Measurements from ENCODE around the gene AFG1L. TPM values are rescaled to one million over a fixed set of nuclear protein-coding genes. Genes with fewer than 3 reads are reported as not detected.

AFG1L gene
- polyA plus RNA-seq, 1 of the 3 experiments (the other 2 are of a cell fraction) = 0.71 TPM

- TF ChIP-seq, protein P1, sequence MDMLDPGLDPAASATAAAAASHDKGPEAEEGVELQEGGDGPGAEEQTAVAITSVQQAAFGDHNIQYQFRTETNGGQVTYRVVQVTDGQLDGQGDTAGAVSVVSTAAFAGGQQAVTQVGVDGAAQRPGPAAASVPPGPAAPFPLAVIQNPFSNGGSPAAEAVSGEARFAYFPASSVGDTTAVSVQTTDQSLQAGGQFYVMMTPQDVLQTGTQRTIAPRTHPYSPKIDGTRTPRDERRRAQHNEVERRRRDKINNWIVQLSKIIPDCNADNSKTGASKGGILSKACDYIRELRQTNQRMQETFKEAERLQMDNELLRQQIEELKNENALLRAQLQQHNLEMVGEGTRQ (IDR thresholded peaks at IDR 0.05; ENCODE audit: borderline replicate concordance, low read depth, low read length) = no peak
These were observed 53.9 kb downstream of the AFG1L start (continued) for GRCh38 chr6:108348655-108349349.

DNA sequence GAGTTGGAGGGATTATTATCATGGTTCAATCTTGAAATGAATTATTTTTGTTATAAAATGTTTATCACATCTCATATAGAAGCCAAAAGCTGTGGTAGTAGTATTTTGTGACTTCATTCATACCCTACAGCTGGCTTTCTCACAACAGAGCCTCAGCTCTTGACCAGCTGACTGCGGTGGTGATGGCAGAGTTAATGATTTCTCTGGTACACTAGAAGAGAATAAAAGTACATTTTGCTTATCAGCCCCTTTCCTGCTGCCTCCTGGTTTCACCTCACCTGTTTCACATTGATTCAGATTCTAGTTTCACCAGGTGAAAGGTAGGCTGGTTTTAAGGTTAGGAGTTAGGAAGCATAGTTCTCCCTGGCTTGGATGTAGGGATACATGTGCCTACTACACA lies 55.7 kb downstream of the AFG1L start:
- Histone ChIP-seq H3K4me2 (no peak overlapping the region), H3K36me3 (replicated peaks in 1 of 2; ENCODE audit: control insufficient read depth in 1 of 2, insufficient read depth in 2 of 2, low read length in 1 of 2) (no peaks in the 10 kb centered on the region), H3K27ac (ENCODE audit: low read depth in 2 of 2, low read length in 1 of 2) (no peak overlapping the region), H2AFZ (ENCODE audit: low read depth) (no peak overlapping the region), H3K4me3 (ENCODE audit: low read depth in 2 of 2, low read length in 1 of 2) (no peak overlapping the region), H3K27me3 (ENCODE audit: insufficient read depth) (no peaks in the 10 kb centered on the region), H3K9ac (no peak overlapping the region), H4K20me1 (ENCODE audit: insufficient read depth) (no peaks in the 10 kb centered on the region), H3K79me2 (ENCODE audit: insufficient read depth) (no peaks in the 10 kb centered on the region), H3K9me2 (no peaks in the 10 kb centered on the region; the same call in 1 of the 2 replicates), H3K4me1 (ENCODE audit: control insufficient read depth in 1 of 2, insufficient read depth in 2 of 2, low read depth in 1 of 2, low read length in 1 of 2) (no peaks in the 10 kb centered on the region), H3K9me3 (no peaks in the 10 kb centered on the region), H3F3A (replicated peaks; ENCODE audit: insufficient read depth) (no peaks in the 10 kb centered on the region)
- TF ChIP-seq, protein P2, sequence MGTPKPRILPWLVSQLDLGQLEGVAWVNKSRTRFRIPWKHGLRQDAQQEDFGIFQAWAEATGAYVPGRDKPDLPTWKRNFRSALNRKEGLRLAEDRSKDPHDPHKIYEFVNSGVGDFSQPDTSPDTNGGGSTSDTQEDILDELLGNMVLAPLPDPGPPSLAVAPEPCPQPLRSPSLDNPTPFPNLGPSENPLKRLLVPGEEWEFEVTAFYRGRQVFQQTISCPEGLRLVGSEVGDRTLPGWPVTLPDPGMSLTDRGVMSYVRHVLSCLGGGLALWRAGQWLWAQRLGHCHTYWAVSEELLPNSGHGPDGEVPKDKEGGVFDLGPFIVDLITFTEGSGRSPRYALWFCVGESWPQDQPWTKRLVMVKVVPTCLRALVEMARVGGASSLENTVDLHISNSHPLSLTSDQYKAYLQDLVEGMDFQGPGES (IDR thresholded peaks at IDR 0.05; ENCODE audit: low read depth, low read length) = no peak
- TF ChIP-seq TAF1 (IDR thresholded peaks at IDR 0.05; ENCODE audit: borderline replicate concordance, low read depth, low read length) (no peak), USF1 (IDR thresholded peaks at IDR 0.05; ENCODE audit: borderline replicate concordance, low read depth) (no peak), SIN3A (IDR thresholded peaks at IDR 0.05; ENCODE audit: borderline replicate concordance, low read depth, low read length) (no peak), RXRA (IDR thresholded peaks at IDR 0.05; ENCODE audit: borderline replicate concordance, low read depth) (no peak), RFX5 (IDR thresholded peaks at IDR 0.05; ENCODE audit: low read length) (no peak), RCOR1 (IDR thresholded peaks at IDR 0.05; ENCODE audit: low read length) (no peak), JUND (IDR thresholded peaks at IDR 0.05) (no peak), MXI1 (IDR thresholded peaks at IDR 0.05; ENCODE audit: low read depth, low read length) (no peak), ZBTB33 (IDR thresholded peaks at IDR 0.05; ENCODE audit: borderline replicate concordance, low read depth) (no peak), EP300 (IDR thresholded peaks at IDR 0.05; ENCODE audit: borderline replicate concordance in 1 of 2, low read depth in 1 of 2, low read length in 1 of 2) (no peak), FOSL2 (IDR thresholded peaks at IDR 0.05; ENCODE audit: borderline replicate concordance, low read depth) (no peak), SMC3 (IDR thresholded peaks at IDR 0.05; ENCODE audit: low read depth, low read length) (no peak), YY1 (IDR thresholded peaks at IDR 0.05; ENCODE audit: low read depth) (no peak), GABPA (IDR thresholded peaks at IDR 0.05; ENCODE audit: low read depth) (no peak), GATA2 (CRISPR knock-in tag; IDR thresholded peaks at IDR 0.05) (no peak), TCF12 (IDR thresholded peaks at IDR 0.05) (no peak), POLR2AphosphoS5 (IDR thresholded peaks at IDR 0.05; ENCODE audit: low read depth, low read length) (no peak)
- TF ChIP-seq, protein P1 (IDR thresholded peaks at IDR 0.05; ENCODE audit: borderline replicate concordance, low read depth, low read length) = no peak
- no peak for DNase-seq
- WGBS (ENCODE audit: low lambda C conversion rate) = 91% methylated on average over 1 of the region's 1 CpG
- POLR2A ChIA-PET = no interaction called here
- CTCF ChIA-PET = interaction anchor here (0.5 kb wide), 1 partner anchor 60 kb away, joined by 3 read pairs; no protein-coding TSS in a partner anchor

Measured in SK-N-SH (cell line).